Thyroid gland (tissue), 4 donors: ENCODE data around the gene RAB6D.
"Not testable (repeated sequence)": the region's sequence is repeated elsewhere in the genome, so short reads cannot be mapped to it uniquely, and the experiment has no call there.

ENCODE experiments used
- CTCF ChIP-seq, 6 experiments: fragments of 200-600 bp in 3 of 6; fragments of 450-650 bp in 3 of 6; sonication (generic) in 3 of 6; IDR thresholded peaks; one replicate each; pipeline ENCODE4 v1.5.1; 2016 to 2019; ENCODE audit warnings: antibody characterized with exemption in 6 of 6, mild to moderate bottlenecking in 2 of 6, inconsistent platforms in 1 of 6, moderate library complexity in 1 of 6
- POLR2A ChIP-seq, 2 donors: fragments of 450-650 bp; IDR thresholded peaks; one replicate each; pipeline ENCODE4 v1.6.1; 2017; ENCODE audit warnings: antibody characterized with exemption in 2 of 2, mild to moderate bottlenecking in 2 of 2, moderate library complexity in 1 of 2

DNA sequence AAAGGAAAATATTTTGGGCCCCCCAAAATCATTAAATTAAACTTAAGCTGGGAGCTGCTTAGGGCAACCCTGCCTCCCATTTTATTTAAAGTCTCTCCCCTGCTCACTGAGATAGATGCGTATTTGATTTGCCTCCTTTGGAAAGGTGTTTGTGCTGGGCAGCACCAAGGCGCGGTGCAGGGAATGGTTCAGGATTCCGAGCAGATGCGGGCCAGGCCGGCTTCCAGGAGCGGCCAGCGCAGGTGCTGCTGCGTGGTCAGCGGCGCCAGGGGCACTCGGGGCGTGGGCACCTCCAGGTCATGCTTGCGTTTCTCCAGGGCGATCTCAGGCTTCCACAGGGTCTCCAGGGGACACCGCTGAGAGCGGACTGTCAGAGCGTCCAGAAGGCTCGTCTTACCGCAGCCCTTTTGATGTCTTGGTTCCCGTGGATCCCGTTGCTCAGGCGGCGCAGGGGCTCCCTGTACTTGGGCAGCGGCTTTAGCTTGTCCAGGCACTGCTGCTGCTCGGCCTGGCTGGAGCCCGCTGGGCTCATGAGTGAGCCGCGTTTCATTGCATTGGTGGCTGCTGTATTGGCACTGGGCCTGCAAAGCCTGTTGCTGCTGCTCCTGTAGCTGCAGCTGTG lies 31.2 kb upstream of the RAB6D start:
- TF ChIP-seq CTCF, POLR2A (IDR thresholded peaks at IDR 0.05): not testable (repeated sequence)
